Coronary artery (tissue), 2 donors: ENCODE results near the gene LIME1.
A peak's percentile ranks its signal among the peaks of the same experiment; 100 is the strongest.

Experiments used
- DNase-seq: peaks from one replicate; pipeline ENCODE4 v3.0.0-alpha.2; 2017; ENCODE audit warnings: low spot score
- H3K27ac ChIP-seq, 2 donors: fragments of 200-600 bp; sonication (generic); one replicate each; pipeline ENCODE4 v1.5.1; 2016 to 2019
- H3K4me3 ChIP-seq: fragments of 200-600 bp; sonication (generic); 2 replicates; pipeline ENCODE4 v1.5.1; 2016; ENCODE audit warnings: mild to moderate bottlenecking, moderate library complexity
- CTCF ChIP-seq: fragments of 200-600 bp; sonication (generic); IDR thresholded peaks from one replicate; pipeline ENCODE4 v1.5.1; 2019; ENCODE audit warnings: antibody characterized with exemption

LIME1 gene

GRCh38 chr20:63698739-63699465 lies 37.6 kb upstream of the LIME1 start:
- peak overlapping the region; percentile 31 for H3K4me3 ChIP-seq
- H3K27ac ChIP-seq: peak overlapping the region; percentile 18 to 83
- no peak for TF ChIP-seq CTCF
- peak; percentile 81 for DNase-seq

- H3K27ac ChIP-seq: peak overlapping the region; percentile 18 to 83
- DNase-seq: peak; percentile 73
- peak overlapping the region; percentile 31 for H3K4me3 ChIP-seq
- no peak for TF ChIP-seq CTCF
Measured at GRCh38 chr20:63699466-63700198, 36.8 kb upstream of the LIME1 start.

GRCh38 chr20:63700199-63701050 lies 36.0 kb upstream of the LIME1 start:
- peak; percentile 73 for DNase-seq
- no peak for TF ChIP-seq CTCF
- Histone ChIP-seq H3K27ac (peak overlapping the region in 1 of 2 donors; percentile 83), H3K4me3 (no peak overlapping the region)

GRCh38 chr20:63701051-63701328 lies 35.5 kb upstream of the LIME1 start:
- DNase-seq: no peak

GRCh38 chr20:63701329-63702035 lies 35.0 kb upstream of the LIME1 start:
- peak; percentile 73 for DNase-seq

More at GRCh38 chr20:63701051-63701328, 35.5 kb upstream of the LIME1 start:
- TF ChIP-seq CTCF: no peak
- H3K27ac ChIP-seq: no peak overlapping the region
- no peak overlapping the region for H3K4me3 ChIP-seq

More at GRCh38 chr20:63701329-63702035, 35.0 kb upstream of the LIME1 start:
- H3K27ac ChIP-seq: no peak overlapping the region
- no peak overlapping the region for H3K4me3 ChIP-seq
- no peak for TF ChIP-seq CTCF
